ENCODE data around the gene KLHDC4. TPM values are rescaled to one million over a fixed set of nuclear protein-coding genes. Genes with fewer than 3 reads are reported as not detected.

KLHDC4 gene
- total and polyA plus RNA-seq, 7 donors: 9.2 to 19.7 (median 14.7) TPM

DNA sequence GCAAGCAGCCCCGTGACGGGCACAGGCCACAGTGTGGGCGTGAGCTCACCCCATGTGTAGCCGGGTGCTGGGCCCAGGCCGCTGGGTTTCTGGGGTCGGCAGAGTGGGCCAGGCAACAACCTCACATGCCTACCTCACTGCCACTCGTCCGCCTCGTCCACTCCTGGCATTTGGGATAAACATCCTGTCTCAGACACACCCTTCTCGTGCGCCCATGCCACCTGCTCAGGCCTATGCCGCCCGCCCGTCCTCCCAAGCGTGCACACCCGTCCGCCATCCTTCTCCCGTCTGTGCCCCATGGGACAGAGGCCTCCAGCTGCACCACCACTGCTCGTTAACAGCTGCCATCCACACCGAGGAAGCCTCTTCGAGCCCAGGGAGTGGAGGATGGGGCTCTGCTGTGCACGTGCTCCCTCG lies 64.3 kb downstream of the KLHDC4 start:
- TF ChIP-seq, protein P1, sequence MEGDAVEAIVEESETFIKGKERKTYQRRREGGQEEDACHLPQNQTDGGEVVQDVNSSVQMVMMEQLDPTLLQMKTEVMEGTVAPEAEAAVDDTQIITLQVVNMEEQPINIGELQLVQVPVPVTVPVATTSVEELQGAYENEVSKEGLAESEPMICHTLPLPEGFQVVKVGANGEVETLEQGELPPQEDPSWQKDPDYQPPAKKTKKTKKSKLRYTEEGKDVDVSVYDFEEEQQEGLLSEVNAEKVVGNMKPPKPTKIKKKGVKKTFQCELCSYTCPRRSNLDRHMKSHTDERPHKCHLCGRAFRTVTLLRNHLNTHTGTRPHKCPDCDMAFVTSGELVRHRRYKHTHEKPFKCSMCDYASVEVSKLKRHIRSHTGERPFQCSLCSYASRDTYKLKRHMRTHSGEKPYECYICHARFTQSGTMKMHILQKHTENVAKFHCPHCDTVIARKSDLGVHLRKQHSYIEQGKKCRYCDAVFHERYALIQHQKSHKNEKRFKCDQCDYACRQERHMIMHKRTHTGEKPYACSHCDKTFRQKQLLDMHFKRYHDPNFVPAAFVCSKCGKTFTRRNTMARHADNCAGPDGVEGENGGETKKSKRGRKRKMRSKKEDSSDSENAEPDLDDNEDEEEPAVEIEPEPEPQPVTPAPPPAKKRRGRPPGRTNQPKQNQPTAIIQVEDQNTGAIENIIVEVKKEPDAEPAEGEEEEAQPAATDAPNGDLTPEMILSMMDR (IDR thresholded peaks at IDR 0.05): no peak
- WGBS, 3 donors: 85 to 90% (median 88%) methylated on average over 23 of the region's 23 CpGs
- Histone ChIP-seq H3K4me3 (no peak overlapping the region), H3K4me1 (no peaks in the 10 kb centered on the region), H3K27ac (no peak overlapping the region), H3K27me3 (ENCODE audit: insufficient read depth in 3 of 3, low read length in 2 of 3) (no peaks in the 10 kb centered on the region), H3K36me3 (ENCODE audit: insufficient read depth in 1 of 2, low read depth in 1 of 2) (peaks cover 0 to 28% of the 10 kb centered on the region in 2 donors), H3K9me3 (no peaks in the 10 kb centered on the region)
- no peak for ATAC-seq
- DNase-seq: no peak
- intact Hi-C loops (cut with DNase I): no loop called here

DNA sequence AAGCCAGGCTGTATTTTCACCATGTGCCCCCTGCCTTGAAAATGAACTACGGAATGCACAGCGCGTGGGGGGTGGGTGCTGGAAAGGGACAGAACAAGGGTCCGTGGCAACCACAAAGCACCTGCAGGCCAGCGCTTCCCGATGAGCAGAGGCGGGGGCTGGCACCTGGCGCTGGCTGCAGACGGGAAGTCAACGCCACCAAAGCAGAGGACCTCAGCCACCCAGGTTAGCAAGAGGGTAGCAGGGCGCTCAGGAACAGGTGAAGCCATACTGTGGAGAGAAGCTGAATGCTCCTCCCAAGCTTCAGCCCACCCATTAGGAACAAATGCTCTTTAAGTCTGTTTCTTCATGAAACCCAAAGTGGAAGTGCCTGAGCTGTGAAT lies 64.7 kb downstream of the KLHDC4 start:
- Histone ChIP-seq H3K4me1 (no peaks in the 10 kb centered on the region), H3K36me3 (ENCODE audit: insufficient read depth in 1 of 2, low read depth in 1 of 2) (peaks cover 0 to 31% of the 10 kb centered on the region in 2 donors), H3K9me3 (no peaks in the 10 kb centered on the region), H3K4me3 (no peak overlapping the region), H3K27me3 (ENCODE audit: insufficient read depth in 3 of 3, low read length in 2 of 3) (no peaks in the 10 kb centered on the region), H3K27ac (no peak overlapping the region)
- DNase-seq (no peak), ATAC-seq (no peak)
- intact Hi-C loops (cut with DNase I): no loop called here
- TF ChIP-seq, protein P1 (IDR thresholded peaks at IDR 0.05): no peak
- 94 to 95% (median 94%) methylated on average over 11 of the region's 11 CpGs for WGBS, 3 donors

DNA sequence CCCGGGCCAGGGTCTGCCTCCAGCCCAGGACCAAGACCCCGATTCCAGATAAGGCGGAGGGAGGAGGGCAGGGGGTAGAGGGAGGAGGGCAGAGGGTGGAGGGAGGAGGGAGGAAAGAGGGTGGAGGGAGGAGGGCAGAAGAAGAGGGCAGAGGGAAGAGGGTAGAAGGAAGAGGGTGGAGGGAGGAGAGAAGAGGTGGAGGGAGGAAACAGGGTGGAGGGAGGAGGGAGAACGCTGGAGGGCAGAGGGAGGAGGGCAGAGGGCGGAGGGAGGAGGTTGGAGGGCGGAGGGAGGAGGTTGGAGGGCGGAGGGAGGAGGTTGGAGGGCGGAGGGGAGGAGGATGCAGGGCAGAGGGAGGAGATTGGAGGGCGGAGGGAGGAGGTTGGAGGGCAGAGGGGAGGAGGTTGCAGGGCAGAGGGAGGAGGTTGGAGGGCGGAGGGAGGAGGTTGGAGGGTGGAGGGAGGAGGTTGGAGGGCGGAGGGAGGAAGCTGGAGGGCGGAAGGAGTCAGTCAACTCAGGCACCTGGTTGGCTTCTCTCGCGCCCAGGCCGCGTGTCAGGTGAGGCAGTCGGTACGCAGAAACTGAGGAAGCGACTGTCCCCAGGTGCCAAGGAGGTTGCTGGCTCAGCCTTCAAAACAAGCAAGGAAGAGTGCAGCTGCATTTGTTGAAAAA lies 65.2 kb downstream of the KLHDC4 start:
- Histone ChIP-seq H3K27ac (no peak overlapping the region), H3K9me3 (no peaks in the 10 kb centered on the region), H3K27me3 (ENCODE audit: insufficient read depth in 3 of 3, low read length in 2 of 3) (no peaks in the 10 kb centered on the region), H3K4me3 (no peak overlapping the region), H3K36me3 (ENCODE audit: insufficient read depth in 1 of 2, low read depth in 1 of 2) (peaks cover 0 to 34% of the 10 kb centered on the region in 2 donors), H3K4me1 (no peaks in the 10 kb centered on the region)
- DNase-seq (no peak), ATAC-seq (no peak)
- WGBS, 3 donors: 89 to 94% (median 93%) methylated on average over 17 to 19 of the region's 19 CpGs
- TF ChIP-seq, protein P1 (IDR thresholded peaks at IDR 0.05): no peak
- intact Hi-C loops (cut with DNase I): no loop called here

DNA sequence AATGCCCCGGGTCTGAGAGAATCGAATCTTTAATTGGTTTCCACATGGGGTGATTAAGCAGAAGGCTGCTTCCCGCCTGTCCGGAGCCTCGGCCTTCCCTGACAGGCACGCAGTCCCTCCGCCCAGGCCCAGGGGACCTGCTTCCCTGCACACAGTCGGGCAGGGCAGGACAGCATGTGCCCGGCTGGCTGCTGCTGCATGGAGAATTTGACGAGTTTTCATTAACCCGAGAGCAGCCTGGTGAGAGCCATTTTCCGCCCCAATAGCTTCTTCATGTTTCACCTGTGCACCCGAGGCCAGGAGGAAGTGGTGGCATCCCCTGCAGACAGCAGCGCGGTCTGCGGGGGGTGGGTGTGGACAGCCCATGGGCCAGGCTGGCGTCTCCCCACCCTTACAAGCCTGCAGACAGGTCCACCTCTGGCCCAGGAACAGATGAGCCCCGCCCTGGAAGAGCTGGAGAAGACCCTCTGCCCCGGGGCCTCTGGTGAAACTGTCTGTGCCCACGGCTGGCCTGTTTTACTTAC lies 67.0 kb downstream of the KLHDC4 start:
- Histone ChIP-seq H3K9me3 (no peaks in the 10 kb centered on the region), H3K27me3 (ENCODE audit: insufficient read depth in 3 of 3, low read length in 2 of 3) (no peaks in the 10 kb centered on the region), H3K36me3 (ENCODE audit: insufficient read depth in 1 of 2, low read depth in 1 of 2) (peaks cover 0 to 31% of the 10 kb centered on the region in 2 donors), H3K4me1 (no peaks in the 10 kb centered on the region), H3K27ac (no peak overlapping the region), H3K4me3 (no peak overlapping the region)
- no peak for ATAC-seq
- DNase-seq: no peak
- intact Hi-C loops (cut with DNase I): no loop called here
- WGBS, 3 donors: 79 to 83% (median 82%) methylated on average over 20 of the region's 20 CpGs
- TF ChIP-seq, protein P1 (IDR thresholded peaks at IDR 0.05): no peak

Data from psoas muscle (tissue), 8 donors.